GM18868 (cell line): Measurements from ENCODE around the gene SPATA18.
"Not testable (repeated sequence)": the region's sequence is repeated elsewhere in the genome, so short reads cannot be mapped to it uniquely, and the experiment has no call there.

Experiments
- ATAC-seq: cut with Tn5 transposase; IDR thresholded peaks from one replicate; pipeline ENCODE4 v1.9.1; 2021; ENCODE audit warnings: mild to moderate bottlenecking, moderate library complexity; ENCODE audit not compliant: unreplicated experiment

The SPATA18 gene

DNA sequence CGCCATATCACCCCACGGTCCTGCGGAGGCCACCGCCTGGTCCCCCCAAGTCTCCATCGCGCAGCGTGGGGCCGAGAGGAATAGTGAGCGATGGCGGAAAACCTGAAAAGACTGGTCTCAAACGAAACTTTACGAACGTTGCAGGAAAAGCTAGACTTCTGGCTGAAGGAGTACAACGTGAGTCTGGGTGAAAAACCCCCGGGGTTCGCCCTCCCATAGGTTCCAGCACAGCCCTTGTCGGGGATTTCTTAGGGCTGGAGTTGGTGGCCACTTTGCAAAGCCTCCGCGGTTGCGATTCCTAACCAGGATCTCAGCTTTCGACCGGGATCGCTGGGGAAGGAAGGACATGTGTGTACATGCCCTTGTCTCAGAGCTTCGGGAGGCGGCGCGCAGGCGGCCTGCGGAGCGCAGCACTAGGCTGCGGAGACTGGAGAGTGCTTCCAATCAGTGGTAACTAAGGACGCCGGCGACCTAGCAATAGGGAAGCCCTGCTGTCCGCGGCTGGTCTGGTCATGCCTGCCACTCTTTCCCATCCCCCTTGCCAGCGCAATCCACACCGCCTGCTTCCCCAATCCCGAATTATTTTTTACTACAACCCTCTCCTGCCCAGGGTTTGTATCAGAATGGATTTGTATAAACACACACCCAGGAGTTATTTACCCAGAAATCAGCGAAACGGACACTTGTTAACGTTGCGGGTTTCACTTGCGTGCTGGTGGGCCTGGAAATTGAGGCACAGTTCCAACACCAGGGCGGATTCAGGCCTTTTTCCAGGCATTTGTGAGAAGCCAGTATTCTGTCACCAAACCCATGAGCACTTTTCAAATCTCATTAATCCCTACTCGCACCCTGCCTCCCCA lies 741 bp downstream of the SPATA18 start:
- peak; percentile 64 for ATAC-seq

DNA sequence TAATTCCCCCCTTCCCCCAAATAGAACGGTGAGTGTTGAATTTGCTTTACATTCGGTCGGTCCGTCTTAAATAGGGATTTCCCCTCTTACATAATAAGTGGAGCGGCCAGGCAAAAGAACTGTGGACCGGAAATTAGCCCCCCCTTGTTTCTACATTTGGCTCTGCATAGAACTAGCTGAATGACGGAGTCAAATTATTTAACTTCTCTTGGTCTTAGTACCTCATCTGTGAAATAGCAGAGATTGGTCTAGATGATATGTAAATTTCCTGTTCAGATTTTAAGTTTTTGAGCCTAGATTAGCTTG lies 1.3 kb downstream of the SPATA18 start:
- peak; percentile 66 for ATAC-seq

DNA sequence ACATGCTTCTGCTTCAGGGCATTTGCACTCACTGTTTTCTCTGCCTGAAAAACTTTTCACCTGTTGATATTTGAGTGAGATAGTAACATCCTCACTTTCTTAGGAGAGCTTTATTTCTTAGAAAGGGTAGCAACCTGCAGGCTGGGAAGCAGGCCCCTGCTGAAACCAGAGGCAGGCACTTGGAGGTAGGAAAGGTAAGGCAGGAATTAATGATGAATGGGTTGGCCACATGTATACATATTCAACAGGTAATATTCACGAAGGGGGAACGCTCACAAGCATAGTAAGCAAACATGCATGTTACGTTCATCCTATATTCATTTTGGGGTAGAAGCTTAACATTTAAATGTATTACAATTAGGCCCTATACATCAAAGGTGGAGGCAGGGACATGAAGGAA lies 3.1 kb downstream of the SPATA18 start:
- ATAC-seq, result no peak

DNA sequence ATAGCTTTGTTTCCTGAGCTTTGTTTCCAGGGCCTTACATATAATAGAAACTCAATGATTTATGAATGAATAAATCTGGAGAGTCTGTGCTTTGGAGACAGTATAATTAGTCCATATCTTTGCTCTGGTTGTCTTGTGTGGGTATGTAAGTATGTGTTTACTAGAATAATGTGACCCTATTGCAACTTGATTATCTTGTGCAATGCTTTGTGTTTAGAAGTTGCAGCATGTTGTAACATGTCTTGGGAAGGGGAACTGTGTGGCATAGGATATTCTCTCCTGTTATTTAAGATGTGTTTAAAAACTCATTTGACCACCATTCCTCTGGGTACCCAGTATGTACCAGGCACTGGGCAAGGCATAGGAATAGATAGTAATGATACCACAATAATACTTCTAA lies 6.1 kb downstream of the SPATA18 start:
- no peak for ATAC-seq

DNA sequence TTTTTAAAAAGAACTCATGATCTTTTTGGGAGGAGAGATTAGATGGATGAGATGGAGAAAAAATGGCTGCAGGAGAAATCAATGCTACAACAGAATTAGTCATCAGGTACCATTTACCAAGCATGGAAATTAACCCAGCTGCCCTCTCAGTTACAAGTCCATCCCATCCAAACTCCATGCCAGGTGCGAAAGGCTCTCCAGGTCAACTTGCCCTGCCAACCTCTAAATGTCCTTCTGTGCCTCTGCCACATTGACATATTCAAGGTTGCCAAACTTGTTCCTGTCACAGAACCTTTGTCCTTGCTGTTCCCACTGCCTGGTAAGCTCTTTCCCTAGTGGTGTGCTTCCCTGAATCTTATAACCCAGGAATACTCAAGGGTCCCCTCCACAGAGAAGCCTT lies 7.2 kb downstream of the SPATA18 start:
- ATAC-seq, result no peak

DNA sequence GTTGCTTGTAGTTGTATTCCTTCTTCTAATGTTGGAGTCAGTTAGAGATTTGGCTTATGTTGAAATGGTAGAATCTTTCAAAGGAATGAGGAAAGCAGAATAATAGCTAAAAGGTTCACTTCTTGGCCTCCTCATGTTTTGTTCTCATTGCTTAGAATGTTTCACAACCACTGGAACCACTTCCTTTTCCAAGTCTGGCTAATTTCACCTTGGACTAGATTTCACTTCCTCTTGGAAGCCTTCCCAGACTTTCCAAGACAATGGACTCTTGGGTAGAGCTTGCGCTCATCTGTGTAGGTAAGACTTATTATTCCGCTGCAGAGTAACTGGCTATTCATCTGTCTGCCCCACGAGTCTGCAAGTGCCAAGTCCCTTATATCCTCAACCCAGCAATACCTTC lies 8.3 kb downstream of the SPATA18 start:
- ATAC-seq, result no peak

DNA sequence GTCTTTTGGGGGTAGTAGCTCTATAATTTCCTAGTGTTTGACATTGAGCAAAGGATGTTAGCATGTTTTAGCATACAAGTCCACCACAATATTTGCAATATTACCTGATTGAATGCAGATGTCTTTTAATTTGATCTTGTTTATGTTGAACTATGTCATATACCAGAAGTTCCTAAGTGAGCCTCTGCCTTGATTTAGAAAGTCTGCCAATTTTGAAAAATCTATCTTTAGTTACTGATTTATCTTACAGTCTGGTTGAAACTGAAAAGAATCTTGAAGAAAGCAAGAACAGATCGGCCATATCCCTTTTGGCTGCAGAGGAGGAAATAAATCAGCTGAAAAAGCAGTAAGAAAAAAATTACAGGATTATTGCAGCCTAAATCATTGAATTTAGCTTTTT lies 18.5 kb downstream of the SPATA18 start:
- no peak for ATAC-seq

DNA sequence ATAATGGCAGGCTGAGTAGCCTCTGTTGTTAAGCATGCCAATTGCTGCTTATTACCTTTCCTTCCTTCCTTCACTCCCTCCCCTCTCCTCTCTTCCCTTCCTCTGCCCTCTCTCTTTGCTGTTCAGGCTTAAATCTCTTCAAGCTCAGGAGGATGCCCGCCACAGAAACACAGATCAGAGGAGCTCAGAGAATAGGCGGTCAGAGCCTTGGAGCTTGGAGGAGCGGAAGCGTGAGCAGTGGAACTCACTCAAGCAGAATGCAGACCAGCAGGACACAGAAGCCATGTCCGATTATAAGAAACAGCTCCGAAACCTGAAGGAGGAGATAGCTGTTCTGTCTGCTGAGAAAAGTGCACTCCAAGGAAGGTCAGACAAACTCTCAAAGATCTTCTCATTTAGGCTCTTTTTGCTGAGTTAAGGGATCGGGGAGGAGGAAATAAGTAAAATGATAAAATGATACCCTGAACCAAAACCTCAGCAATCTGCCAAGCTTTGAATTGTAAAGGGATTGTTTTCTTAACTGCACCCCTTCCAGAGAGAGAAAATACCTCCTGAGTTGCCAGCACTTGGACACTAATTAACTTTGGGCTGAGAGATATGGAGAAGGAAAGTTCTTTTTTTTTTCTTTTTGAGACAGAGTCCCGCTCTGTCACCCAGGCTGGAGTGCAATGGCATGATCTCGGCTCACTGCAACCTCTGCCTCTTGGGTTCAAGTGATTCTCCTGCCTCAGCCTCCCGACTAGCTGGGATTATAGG lies 20.9 kb downstream of the SPATA18 start:
- ATAC-seq, result no peak

DNA sequence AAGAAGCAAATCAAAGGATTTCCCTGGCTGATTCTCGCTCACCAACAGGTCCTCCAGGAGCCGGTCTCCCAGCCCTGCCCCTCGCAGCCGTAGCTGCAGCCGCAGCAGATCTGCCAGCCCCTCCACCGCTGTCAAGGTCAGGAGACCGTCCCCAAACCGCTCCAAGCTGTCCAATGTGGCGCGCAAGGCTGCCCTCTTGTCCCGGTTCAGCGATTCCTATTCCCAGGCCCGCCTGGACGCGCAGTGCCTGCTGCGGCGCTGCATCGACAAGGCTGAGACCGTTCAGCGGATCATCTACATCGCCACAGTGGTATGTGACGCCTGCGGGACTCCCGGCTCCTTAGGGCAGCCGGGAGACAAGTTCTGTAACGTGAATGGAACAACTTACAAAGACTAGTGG lies 25.6 kb downstream of the SPATA18 start:
- ATAC-seq, result no peak

DNA sequence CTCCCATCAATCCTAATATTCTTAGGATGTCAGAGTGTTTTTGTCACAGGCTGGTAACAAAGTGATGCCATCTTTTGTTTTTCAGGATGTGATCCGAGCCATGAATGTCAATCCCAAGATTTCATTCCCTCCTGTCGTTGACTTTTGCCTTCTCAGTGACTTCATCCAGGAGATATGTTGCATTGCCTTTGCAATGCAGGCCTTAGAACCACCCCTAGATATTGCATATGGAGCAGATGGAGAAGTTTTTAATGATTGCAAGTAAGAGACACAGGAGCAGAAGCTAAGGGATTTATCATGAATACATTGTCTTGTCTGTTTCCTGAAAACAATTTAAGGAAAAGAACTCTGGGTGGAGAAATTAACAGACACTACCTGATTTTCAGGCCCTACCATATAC lies 28.6 kb downstream of the SPATA18 start:
- no peak for ATAC-seq

DNA sequence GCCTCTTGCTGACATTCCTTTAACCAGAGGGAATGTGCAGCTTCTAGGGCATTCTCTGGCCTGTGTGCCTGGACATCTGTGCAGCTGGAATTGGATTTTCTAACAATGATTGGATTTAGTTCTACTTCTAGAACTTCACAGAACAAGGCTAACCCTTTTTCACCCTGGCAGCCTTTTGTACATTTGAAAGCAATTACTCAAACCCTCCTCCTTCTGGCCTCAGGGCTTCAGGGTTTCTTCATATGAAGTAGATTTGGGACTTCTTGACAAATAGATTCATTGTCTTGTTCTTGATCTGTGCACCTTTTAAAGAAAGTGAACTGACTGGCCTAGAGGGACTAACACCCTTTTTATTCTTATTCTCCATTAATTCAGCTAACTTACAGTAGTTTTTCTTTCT lies 30.1 kb downstream of the SPATA18 start:
- no peak for ATAC-seq

DNA sequence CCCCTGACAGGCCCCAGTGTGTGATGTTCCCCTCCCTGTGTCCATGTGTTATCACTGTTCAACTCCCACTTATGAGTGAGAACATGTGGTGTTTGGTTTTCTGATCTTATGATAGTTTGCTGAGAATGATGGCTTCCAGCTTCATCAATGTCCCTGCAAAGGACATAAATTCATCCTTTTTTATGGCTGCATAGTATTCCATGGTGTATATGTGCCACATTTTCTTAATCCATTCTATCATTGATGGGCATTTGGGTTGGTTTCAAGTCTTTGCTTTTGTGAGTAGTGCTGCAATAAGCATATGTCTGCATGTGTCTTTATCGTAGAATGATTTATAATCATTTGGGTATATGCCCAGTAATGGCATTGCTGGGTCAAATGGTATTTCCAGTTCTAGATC lies 35.3 kb downstream of the SPATA18 start:
- not testable (repeated sequence) for ATAC-seq

DNA sequence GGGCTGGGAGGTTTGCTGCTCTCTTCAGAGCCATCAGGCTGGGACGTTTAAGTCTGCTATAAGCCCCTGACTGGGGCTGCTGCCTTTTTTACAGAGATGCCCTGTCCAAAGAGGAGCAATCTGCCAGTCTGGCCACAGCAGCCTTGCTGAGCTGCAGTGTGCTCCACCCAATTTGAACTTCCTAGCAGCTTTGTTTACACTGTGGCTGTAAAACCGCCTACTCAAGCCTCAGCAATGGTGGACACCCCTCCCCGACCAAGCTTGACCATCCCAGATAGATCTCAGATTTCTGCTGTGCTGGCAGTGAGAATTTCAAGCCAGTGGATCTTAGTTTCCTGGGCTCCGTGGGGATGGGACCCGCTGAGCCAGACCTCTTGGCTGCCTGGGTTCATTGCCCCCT lies 40.7 kb downstream of the SPATA18 start:
- ATAC-seq, result no peak

DNA sequence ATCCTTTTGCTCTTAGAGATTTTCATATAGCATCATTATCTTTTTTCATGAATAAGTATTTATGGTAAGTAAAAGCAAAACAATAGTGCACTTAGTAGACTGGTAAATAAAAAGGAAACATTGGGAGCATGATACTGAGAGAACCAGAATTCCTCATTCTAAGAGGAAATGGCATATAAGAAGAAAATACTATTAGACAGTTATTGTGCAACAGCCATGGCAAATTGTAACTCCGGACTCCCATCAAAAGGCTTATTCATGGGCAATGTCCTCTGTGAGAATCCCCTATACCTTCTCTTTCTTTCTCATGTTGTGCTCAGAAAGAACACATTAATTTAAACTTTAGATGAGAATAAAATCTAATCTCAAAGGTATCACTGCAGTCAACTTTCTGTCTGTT lies 42.4 kb downstream of the SPATA18 start:
- no peak for ATAC-seq

DNA sequence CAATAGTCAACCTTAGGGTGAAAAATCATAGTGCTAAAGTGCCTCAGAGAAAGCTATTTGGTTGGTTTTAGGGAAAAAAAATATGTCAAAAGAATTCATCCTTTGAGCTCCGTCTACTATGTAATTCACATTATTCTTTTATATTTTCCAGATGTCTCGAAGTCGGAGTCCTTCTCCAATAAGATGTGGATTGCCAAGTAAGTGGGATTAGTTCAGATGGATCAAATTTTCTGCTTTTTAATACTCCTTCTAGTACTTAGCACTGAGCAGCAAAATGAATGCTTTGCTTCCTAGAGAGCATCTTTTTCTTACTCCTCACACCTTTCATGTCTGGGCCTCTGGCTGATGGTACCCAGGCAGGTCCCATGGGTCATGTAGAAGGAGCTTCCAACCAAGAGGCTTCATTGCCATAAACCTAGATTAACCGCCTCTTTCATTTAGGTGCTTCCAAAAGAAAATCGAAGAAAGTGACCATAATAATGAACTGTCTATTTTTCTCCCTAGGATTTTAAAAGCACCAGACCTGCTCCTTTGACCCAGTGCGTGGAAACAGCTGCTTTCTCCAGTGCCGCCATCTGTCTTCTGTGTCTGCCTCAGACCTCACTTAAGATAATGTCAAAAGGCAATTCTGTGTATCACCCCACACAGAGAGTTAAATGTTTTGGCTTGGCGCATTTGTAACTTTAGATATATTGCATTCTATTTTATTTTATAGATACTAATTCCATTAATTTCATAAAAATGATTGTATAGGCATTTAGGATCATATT lies 43.5 kb downstream of the SPATA18 start:
- no peak for ATAC-seq

DNA sequence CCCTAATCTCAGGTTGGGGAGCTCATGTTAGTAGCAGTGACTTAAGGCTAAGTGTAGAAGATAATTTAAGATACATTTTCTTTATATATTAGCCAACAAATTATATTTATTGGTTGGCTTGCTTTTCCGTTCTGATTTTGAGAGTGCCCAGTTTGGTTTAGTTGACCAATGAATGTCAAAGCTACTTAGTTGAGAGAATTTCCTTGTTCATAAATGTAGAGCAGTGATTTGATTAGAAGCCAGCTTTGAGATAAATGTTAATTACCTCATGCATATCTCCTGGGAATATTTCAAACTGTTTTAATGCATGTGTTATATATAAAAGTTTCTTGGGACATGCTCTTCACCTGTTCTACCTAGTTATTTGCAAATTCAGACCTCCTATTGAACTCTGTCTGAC lies 44.3 kb downstream of the SPATA18 start:
- no peak for ATAC-seq

DNA sequence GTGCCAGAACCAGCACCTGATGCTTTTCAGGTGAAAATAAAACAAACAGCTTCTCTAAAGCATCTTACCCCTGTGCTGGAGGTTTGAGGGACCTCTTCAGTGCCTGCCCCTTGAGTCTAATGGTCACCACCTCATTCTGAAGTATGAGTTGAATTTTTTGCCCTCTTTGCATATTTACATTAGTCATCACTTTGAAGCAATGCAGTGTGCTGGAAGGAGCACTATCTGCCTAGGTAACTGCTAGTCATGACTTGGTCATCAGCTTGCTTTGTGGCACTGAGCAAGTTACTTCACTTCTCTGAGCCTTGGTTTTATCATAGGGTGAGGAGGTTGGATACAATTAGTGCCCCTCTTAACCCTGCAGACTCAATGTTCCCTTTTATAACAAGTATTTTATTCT lies 44.9 kb downstream of the SPATA18 start:
- ATAC-seq, result no peak

DNA sequence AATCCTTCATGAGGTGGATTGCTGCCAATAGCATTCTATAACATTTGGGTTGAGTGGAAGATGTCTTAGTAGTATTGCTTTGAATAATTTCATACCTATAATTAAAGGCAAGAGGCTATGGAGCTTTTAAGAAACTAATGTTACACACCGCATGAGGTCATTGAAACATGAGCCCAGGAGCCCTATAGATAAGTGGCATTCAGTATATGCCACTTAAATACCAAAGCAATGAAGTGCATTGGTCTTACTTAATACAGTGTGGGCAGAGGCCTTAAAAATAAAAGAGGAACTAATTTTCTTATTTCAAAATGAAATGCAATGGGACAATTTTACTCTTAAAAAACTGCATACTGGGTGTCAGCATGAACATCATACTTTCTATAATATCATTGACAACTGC lies 47.5 kb downstream of the SPATA18 start:
- ATAC-seq, result no peak

DNA sequence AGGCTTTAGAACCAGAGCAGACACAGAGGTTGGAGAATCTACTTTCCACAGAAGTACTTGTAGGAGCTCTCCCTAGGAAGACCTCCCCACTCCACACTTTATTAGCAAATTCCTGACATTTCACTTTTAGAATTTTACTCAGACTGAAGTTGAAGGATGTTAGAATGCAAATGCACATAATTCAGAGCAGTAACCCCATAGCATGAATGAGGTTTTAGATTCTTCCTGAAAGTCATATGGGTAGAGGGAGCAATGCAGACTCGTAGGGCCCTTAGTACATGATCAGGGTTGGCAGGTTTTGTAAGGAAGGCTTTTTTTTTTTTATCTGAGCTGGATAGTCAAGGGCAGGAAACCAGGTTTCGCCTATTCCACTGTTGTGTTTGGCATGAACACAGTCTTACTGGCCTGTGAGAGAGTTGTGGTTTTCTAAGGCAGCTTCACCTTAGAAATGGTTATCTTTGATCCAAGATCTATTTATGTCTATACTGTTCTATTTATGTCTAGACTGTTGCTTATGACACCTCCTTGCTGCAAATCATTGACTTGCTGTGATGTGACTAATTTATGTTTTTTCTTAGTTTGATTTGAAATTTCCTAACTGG lies 48.9 kb downstream of the SPATA18 start:
- no peak for ATAC-seq

DNA sequence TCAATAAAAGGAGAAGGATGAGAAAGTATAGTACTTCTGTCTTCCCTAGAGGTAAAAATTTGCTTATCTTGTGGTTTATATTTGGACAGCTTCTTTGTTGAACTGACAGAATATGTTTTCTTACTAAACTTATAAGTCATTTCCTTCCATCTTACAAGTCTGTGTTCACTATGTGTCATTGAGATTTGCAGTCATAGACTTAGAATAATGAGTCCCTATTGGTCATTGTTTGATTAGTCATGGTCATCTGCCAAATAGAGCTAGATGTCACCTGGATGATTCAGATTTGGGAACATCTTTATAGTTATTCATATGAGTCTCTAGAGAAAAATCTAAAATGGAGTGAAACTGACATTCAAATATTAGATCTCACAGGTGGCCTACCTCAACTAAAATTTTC lies 51.5 kb downstream of the SPATA18 start:
- ATAC-seq, result no peak

DNA sequence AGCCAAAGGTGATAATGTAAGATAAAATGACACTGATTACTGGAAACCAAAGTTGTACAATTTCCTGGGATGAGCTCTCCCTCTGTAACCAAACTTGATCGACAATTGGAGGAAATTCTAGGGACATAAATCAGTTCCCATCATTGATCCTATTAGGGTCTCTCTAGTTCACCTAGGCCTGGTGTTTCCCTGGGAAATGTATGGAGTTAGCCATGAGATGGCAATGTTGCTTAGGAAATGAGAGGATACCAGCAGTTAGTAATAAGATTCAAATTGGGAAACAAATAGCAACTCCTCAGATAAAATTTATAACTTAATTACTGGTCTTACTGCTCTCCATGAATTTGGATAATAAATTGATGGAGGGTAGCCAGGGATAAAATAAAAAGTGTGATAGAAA lies 52.2 kb downstream of the SPATA18 start:
- no peak for ATAC-seq
